GM21825 (cell line): ENCODE data around the gene USF2.
A peak's percentile ranks its signal among the peaks of the same experiment; 100 is the strongest.

Experiments
- ATAC-seq: cut with Tn5 transposase; IDR thresholded peaks from one replicate; pipeline ENCODE4 v1.9.1; 2021; ENCODE audit warnings: mild to moderate bottlenecking, moderate library complexity; ENCODE audit not compliant: unreplicated experiment

USF2 gene

DNA sequence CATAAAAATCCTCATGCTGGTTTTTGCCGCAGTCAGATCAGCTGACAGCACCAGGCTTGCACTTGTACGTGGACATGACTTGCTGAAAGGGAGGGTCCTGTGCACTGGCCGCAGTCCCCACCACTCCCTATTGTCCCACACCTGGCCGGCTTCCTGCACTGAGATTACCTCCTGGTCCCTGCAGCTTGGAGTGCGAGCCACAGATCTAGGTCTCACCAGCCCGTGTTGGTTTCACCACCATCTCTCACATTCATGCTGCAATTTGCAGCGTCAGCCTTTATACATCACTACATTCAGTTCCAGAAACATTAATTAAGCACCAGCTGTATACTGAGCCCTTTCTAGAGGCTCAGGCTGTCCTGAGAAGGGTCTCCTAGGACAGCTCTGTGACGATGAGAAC lies 45.3 kb downstream of the USF2 start:
- no peak for ATAC-seq

DNA sequence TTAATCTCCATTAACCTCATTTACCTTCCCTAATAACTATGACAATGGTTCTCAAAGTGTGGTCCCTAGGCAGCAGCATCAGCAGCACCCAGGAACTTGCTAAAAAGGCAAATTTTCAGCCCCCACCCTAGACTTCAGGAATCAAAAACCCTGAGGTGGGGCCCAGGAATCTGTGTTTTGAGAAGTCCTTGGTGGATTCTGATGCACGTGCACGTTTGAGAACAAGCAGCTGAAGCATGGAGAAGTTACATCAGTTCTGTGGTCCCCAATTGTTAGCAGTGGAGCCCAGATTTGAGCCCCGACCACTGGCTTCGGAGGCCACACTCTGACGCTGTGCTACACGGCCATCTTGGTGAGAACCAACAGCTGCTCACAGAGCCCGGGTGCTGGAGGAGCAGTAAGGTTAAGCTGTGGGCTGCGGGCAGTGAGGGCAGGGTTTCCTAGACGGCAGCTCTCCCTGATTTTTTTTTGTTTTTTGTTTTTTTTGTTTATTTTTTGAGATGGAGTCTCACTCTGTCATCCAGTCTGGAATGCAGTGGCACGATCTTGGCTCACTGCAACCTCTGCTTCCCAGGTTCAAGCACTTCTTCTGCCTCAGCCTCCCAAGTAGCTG lies 46.2 kb downstream of the USF2 start:
- ATAC-seq = no peak

DNA sequence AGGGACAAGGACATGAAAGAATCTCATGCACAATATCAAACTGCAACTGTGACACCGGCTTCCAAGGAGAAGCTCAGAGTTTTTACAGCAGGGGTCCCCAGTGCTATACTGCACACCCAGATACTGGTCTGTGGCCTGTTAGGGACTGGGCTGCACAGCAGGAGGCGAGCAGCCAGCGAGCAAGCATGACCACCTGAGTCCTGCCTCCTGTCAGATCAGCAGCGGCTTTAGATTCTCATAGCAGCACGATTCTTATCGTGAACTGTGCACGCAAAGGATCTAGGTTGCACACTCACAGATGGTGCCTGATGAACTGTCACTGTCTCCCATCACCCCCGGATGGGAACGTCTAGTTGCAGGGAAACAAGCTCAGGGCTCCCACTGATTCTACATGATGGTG lies 47.1 kb downstream of the USF2 start:
- ATAC-seq = no peak

DNA sequence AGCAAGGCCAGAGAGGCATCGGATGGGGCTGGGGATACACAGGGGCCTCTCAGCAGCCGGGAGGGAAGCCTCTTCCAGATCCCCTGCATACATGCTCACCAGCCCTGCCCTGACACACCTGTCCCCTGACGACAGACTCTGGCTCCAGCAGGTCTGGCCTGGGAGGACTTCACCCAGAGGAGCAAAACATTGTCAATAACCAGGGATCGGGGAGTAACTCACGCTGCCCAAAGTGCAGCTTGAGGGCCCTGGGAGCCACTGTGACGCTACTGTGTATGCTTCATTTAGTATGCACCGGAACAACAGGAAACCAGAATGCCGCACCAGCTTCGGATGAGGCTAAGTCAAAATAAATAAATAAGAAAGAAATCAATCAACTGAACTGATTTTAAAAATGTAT lies 47.8 kb downstream of the USF2 start:
- no peak for ATAC-seq

DNA sequence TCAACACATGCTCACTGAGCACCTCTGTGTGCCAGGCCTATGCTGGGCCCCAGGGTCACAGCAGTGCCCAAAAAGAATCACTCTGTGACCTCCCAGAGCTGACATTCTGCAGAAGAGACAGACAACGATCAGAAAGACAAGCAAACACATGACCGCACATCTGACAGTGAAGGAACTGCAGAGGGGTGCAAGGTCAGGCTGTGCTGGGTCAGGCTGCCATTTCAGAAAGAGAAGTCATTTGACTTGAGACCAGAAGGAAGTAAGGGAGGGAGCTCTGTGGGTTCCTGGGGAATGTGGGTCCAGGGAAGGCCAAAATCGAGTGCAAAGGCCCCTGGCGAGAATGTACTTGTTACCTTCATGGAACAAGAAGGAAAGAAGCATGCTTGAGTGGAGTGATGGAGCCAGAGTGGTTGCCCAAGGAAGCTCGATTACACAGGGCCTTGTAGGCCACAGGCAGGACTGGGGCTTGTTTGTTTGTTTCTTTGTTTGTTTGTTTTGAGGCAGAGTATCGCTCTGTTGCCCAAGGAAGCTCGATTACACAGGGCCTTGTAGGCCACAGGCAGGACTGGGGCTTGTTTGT lies 48.8 kb downstream of the USF2 start:
- ATAC-seq = no peak

DNA sequence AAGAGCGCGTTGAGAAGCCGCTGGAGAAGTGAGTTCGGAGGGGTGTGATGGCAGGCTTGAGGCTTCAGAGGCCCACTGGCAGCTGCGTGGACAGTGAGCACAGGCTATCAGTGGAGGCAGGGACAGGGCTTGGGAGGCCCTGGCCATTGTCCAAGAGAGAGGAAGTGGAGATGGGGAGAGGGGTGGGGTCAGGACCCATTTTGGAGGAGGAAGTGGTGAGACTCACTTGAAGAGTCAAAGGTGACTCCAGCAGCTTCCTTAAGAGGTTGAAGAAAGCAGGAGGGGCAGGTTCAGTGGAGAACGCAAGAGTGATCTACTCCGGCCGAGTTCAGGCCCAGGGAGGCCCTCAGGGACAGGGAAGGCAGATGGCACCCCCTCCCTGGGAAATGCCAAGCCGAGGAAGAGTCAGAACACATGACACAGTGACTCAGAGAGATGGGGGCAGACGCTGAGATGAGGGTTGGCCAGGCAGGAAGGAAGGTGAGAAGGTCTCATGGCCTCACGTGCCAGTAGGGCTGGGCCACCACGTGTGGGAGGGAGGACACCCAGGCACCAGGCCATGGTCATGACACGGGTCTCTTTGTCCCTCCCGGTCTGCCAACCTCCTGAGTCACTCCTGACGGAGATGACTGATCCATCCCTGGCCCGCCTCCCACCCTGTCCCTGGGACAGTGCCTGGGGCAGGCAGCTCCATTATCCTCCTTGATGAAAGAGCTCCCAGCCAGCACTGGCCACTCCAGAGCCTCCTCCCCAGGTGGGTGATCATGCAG lies 50.1 kb downstream of the USF2 start:
- ATAC-seq = no peak

DNA sequence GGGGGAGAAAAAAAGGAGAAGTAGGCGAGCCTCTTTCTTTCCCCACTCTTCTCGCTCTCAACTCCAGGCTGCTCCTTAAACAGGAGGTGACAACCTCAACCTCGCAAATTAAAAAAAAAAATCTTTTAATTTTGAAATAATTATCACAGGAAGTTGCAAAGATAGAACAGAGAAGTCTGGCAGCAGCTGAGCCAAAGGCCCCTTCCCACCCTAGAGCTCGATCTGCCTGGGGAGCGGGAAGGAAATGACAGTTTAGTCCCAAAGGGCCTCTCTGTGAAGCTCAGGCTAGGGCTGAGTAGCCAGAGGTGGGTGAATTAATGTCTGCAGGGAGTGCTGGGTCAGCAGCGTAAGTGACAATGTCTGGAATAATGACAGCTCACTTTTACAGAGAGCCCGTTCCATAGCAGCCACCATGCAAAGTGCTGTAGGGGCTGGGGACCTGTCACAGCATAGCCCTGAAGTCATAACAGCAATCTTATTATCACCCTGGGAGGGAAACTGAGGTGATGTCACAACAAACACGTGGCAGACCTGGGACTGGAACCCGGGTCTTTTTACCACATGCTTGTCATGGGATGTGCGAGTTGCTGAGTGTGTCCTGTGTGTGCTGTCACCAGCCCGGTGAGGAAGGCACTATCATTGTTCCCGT lies 51.4 kb downstream of the USF2 start:
- ATAC-seq = no peak

DNA sequence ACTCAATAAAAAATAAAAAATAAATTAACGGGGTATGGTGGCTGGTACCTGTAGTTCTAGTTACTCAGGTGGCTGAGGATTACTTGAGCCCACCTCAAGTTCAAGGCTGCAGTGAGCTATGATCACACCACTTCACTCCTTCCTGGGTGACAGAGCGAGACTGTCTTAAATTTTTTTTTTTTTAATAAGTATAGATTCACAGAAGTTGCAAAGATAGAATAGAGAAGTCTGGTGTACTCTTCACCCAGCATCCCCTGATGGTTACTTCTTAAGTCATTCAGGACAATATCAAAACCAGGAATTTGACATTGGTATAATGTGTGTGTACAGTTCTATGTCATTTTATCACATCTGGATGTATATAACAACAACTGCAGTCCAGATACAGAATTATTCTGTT lies 52.5 kb downstream of the USF2 start:
- no peak for ATAC-seq

DNA sequence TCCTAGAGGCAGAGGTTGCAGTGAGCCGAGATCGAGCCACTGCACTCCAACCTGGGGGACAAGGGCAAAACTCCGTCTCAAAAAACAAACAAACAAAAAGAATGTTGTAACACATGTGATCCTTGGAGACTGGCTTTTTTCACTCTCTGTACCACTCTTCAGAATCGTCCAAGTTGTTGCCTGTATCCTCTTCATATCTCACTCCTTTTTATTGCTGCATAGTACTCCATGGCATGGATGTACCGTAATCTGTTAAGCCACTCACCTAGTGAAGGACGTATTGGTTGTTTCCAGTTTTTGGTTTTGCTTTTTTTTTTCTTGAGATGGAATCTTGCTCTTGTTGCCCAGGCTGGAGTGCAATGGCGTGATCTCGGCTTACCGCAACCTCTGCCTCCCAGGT lies 53.3 kb downstream of the USF2 start:
- ATAC-seq = no peak

DNA sequence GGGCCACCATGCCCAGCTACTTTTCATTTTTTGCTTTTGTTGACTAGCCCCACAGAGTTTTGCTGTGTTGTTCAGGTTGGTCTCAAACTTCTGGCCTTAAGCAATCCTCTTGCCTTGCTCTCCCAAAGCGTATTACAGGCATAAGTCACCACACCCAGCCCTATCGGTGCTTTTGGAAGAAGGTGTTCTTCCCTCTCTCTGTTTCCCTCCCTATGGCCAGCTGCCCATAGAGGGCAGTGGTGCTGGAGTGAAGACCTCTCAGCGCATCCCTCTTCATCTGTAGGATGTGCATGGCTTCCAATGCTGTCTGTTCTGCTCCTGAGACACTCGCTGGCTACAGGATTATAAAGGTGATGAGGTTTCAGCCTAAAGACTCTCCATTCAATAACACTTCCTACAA lies 58.9 kb downstream of the USF2 start:
- ATAC-seq = no peak

DNA sequence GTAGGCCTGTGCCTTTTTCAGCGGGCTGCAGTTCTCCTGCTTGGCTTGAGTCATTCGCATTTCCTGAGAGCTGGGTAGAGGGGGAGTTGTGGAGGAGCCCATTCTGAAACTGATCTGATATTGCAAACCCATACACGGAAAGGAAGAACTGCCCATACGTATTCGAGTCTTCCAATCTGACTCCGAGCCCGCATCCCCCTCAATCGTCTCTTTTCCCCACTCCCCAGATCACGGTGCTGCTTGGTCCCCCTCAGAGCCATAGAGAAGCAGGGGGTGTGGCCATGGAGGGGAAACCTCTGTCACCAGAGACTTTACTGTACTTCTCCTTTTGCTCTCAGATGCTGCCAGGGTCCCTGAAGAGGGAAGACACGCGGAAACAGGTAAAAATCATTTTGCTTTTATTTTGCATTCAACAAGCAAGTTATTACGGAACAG lies 60.1 kb downstream of the USF2 start, which contains the start of gene CD22:
CD22 (plus strand) TSS at position 337 of the 435 bp plus-strand sequence. CDS start 2,854 bp downstream, outside the sequence.
- peak; percentile 27 for ATAC-seq

DNA sequence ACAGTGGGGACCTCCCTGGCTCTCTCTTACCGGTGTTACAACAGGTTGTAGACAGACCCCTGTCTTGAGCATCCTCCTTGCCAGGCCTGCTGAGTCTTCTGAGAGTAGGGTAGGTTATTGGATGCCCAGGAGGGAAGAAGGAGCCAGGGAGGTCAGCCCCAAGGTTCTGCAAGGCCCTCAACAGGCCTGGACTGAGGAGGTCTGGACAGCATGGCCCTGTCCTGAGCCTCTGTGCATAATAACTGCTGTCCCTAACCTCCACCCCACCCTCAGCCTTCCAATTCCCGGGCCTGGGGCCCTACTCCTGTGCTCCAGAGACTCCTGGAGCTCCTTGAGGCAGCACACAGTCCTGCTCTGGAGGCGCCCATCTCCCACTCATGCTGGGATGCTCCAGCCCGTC lies 60.6 kb downstream of the USF2 start:
- ATAC-seq = peak; percentile 3
